RKO (cell line): ENCODE measurements around the gene POLG2.

ENCODE experiments used
- DNase-seq: peaks from one replicate; pipeline ENCODE4 v3.0.0-alpha.2; 2016; ENCODE audit warnings: low spot score

Gene POLG2

DNA sequence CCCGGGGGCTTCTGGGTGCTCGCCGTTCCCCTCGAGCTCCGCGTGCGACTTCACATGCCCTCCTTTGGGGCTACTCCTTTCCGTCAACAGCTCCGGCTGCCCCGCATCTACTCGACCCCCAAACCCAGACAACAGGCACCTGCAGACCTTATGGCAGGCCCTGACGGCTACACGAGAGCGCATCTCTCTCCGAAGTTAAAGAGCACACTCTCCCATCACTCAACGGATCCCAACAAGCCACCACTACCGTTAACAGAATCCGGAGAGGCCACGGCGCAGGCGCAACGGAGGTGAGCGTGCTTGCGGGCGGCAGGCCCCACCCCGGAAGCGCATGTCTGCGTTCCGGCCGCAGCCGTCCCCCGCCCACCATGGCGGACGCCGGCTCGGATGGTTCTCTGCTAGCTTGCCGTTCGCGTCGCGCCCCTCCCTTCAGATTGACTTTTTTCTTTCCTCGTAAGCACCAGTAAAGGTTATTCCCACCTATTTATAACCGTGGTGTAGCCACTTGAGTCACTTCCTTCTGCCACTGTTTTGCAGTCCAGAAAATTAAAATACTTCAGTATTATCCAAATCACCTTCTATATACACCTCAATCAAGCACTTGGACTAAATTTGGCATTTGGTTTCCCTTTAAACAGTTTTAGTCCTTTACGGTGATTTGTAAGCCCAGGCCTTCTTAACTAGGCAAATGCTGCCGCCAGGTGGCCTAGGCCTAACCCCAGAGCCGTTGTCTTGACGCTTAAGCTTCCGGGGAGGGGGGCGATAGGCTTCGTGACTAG is at the start of gene POLG2:
Gene POLG2, minus strand, starts transcription at position 269 of the 779 bp plus-strand sequence. Its CDS starts 86 bp downstream, at position 183.
- peak; percentile 94 for DNase-seq

- DNase-seq = no peak
Observed at GRCh38 chr17:64544742-64545141, 47.9 kb upstream of the POLG2 start.

DNA sequence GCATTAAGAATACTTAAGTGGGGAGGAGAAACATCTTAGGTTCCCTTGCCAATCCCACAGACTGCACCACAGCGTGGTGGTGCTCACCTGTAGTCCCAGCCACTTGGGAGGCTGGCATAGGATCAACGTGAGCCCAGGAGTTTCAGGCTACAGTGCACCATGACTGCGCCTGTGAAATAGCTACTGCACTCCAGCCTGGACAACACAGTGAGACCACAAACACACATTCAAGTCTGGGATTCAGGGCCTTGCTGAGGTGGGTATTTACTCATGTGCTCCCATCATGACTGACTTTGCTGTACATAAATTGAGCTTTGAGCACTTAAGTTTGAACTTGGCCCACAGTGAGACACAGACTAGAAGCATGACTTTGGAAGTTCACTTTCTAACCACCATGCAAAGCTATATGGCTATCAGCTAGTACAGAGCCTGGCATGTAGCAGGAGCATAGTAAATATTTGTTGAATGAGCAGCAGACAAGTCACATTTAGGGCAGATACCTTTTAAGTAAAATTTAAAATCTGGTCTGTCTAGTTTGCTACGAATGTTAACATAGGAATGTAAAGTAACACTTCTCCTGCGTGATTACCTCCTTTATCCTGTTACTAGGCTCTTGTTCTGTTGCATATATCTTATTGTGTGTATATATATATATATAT is 43.4 kb upstream of the POLG2 start:
- peak; percentile 44 for DNase-seq

DNA sequence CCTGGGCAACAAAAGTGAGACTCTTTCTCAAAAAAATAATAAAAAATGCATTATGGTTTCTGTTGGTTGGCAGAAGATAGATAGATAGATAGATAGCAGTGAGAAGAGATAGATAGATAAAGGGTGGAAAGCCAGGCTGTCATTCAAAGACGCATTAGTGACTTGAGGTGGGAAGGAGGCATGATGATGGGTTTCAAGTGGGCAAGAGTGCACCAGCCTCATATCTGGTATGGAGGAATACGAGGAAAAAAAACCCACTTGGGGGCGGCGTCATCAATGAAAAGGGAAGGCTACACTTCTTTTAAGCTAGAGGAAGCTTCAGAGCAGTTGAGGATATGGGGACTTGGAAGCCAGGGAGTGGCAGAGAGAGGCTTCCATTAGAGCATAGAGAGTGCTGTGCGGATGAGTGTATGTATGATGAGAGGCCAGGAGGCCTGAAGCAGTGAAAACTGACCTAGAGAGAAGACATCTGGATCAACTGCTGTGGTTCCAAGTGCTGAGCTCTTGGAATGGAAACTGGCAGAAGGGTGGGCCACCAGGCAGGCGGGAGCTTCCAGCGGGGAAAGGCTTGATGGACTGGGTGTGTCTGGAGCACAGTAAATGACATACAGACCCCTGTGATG is 41.8 kb upstream of the POLG2 start:
- no peak for DNase-seq

GRCh38 chr17:64537488-64537887 is 40.6 kb upstream of the POLG2 start:
- DNase-seq = no peak

- DNase-seq = no peak
Observed at GRCh38 chr17:64536913-64537312, 40.1 kb upstream of the POLG2 start.

DNA sequence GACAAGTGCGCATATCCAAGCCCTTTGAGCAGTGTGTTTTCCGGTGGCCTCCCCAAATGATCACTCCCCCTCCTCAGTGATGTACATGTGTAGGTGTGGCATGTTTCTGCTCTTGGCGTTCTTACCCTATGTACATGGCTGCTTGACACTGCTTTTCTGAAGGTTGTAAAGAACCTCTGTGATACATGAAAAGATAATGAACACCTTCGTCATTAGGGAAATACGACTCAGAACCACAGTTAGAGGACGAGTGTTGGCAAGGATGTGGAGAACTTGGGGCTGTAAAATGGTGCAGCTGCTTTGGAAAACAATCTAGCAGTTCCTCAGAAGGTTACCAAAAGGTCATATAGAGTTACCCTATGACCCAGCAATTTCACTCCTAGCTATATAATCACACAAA is 38.5 kb upstream of the POLG2 start:
- DNase-seq = no peak

DNA sequence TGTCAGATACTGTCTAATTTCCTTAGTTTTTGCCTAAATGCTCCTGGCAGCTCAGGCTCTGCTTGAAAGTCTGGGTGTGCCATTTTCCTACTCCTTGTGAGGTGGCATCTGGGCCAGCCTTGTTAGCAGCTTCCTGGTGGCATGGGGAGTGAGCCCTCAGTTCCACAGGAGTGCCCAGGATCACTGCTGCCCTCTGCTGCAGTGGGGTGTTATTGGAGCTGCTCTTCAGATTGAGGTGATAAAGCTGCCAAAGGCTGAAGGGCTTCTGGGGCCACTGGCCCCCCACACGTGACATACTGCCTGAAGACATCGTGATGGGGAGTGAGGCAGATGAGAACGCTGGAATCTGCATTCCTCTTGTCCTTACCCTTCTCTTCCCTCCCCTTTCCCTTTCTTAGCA is 37.3 kb upstream of the POLG2 start:
- DNase-seq = peak; percentile 58

GRCh38 chr17:64533784-64534183 is 36.9 kb upstream of the POLG2 start:
- no peak for DNase-seq

GRCh38 chr17:64532409-64532808 is 35.6 kb upstream of the POLG2 start:
- no peak for DNase-seq

- no peak for DNase-seq
Observed at GRCh38 chr17:64531955-64532371, 35.1 kb upstream of the POLG2 start.

DNA sequence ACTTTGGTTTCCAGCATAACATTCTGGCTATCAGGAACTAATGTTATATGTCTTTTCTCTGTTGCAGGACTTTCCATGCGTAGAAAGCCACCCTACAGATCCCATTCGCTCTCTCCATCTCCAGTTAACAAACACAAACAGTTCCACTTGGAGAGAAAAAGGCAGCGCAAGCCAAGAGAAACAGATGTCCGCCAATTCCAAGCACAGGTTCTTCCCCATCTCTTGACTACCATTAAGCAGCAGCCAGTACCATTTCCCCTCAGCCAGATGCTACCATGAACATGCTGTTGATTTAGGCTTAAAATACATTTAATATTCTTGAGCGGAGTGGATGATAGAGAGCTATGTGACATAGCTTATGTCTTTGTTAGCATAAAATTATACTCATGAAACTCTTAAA is 32.4 kb upstream of the POLG2 start:
- no peak for DNase-seq

- no peak for DNase-seq
Observed at GRCh38 chr17:64527914-64528313, 31.1 kb upstream of the POLG2 start.

DNA sequence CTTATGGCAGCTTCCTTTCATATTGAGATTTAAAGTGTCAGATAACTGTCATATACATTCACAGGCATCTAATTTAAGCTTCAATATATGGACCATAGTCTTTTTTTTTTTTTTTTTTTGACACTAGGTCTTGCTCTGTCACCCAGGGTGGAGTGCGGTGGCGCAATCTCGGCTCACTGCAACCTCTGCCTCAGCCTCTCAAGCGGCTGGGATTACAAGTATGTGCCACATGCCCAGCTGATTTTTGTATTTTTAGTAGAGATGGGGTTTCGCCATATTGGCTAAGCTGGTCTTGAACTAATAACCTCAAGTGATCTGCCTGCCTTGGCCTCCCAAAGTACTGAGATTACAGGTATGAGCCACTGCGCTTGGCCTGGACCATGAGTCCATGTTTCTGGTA is 23.5 kb upstream of the POLG2 start:
- no peak for DNase-seq

DNA sequence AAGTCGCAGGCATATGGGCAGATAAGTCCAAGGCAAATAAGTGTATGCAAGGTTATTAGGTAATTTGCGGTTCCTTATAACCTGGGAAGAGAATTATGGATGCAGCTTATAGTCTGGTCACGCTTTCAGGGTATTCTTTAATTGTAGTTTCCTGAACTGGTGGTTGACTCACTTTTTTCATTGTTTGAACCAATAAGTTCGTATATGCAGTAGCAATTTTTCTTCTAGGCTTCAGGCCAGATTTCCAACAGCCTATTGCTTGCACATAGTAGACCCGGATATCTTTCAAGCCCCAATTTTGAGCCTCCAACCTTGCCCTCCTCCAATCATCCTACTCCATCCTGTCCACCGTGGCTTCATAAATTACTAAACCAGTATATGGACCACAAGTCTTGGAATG is 22.7 kb upstream of the POLG2 start:
- DNase-seq = no peak

DNA sequence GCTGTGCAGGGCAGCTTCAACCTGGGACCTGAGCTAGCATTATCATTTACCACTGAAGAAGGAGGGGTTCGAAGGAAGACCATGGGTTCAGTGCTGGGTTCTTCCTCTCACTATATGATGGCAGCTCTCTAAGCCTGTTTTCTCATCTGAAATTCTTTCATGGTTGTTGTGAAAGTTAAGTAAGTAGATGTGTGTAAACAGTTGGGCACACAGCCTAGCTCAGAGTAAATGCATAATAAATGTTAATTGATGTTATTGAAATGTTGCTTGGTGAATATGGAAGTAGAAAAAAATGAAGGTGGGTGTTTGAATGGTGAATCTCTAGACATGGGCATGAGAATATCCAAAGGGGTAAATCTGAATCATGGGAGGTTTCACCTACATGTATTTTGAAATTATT is 19.0 kb upstream of the POLG2 start:
- no peak for DNase-seq

DNA sequence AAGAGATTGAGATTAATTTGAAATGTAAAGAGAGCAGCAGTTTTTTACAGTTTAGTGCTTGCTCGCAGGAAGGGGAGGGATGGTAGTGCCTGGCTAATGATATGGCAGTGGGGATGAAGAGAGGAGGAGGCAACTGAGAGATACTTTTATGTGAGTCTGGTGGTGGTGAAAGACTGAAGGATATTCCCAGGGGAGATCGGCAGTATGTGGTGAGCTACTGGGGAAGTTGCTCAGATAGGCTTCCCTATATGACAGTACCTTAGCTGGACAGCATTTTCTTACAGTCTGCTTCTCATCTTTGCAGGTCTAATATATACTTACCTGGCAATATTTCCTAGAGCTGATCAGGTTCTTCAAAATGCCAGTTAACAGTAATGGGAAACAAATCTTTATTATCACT is 18.6 kb upstream of the POLG2 start:
- DNase-seq = no peak

GRCh38 chr17:64509179-64509578 is 12.3 kb upstream of the POLG2 start:
- DNase-seq = no peak

DNA sequence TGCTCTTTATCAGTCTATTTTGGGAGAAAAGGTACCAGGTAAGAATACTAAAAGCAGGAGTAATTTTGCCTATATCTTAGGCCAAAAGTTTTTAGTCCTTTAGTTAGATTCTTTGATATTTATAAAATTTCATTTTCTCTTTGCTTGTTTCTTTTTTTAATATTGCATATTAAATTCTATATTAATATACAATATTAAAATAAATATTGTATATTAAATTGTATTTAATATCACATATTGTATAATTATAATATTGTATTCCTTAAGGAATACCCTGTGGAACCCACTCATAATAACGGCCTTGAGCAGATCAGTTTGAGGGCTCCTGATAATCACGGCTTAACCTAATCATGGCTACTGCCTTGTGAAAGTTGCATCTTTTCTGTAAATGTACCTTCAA is 11.8 kb upstream of the POLG2 start:
- DNase-seq = no peak

GRCh38 chr17:64507413-64507782 is 10.5 kb upstream of the POLG2 start:
- peak; percentile 91 for DNase-seq

DNA sequence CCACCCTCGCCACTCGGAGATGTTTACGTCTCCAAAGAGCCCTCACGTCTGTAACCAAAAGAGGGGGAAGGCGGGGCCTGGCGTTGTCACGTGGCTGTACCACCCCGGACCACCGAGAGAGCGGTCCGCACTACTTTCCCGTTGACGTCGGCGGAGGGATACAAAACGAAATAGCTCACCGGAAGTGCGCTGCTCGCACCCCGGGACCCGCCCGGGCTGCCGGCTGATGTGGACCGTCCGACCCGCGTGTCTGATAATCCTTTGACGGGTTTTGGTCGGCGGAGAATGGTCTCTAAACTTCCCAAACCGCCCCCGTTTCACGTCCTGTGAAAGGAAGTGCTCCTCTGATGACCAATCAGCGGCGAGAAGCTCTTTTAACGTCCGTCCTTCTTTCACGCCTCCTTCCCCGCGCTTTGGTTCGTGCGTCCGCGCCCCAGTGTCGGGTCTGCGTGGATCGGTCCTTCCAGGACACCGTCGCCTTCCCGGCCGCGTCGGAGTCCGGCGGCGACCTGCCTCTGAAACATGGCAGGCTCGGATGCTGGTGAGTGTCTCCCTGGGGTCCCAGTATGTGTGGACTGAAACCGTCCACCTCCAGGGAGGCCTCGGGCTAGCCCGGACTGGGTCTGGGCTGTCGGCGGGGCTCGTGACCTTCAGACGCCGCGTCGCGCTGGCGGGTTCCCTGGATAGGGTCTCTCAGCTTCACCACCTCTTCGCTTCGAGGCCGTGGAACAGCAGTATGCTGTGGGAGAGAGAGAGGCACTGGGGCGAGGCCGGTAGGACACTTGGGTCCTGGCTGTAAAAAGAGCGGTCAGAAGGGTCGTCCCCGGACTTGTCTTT is 9.9 kb upstream of the POLG2 start, which contains the start of gene CEP95:
Gene CEP95, plus strand, starts transcription at position 402 of the 837 bp plus-strand sequence. Its CDS starts 121 bp downstream, at position 523.
- DNase-seq = peak; percentile 93

DNA sequence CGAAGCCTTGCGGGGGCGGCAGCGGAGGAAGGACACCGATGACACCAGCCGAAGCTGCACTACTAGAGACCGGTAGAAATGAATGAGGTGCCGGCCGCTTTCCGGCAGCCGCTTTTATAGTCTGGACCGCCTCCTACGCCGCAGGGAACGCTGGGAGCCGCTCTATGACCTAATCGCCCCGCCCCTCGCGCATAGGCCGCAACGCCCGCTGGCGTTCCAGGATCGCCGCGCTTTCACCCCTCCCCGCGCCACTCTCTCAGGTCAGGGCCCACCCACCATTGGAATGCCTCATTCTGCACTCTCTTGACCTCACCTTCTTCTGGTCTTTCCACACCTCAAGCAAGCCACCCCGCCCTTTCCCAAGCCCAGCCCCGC is 9.3 kb upstream of the POLG2 start, which contains the start of gene DDX5:
Gene DDX5, minus strand, starts transcription at position 89 of the 375 bp plus-strand sequence. CDS start 170 bp downstream, outside the sequence.
- peak; percentile 97 for DNase-seq
